NCI-H748 (cell line): ENCODE measurements around the gene RERE.
"Not testable (repeated sequence)": the region's sequence is repeated elsewhere in the genome, so short reads cannot be mapped to it uniquely, and the experiment has no call there.

Experiments
- DNase-seq: peaks from one replicate; lab custom pipeline; 2025; ENCODE audit not compliant: unreplicated experiment; lab: John Stamatoyannopoulos, UW

RERE gene

DNA sequence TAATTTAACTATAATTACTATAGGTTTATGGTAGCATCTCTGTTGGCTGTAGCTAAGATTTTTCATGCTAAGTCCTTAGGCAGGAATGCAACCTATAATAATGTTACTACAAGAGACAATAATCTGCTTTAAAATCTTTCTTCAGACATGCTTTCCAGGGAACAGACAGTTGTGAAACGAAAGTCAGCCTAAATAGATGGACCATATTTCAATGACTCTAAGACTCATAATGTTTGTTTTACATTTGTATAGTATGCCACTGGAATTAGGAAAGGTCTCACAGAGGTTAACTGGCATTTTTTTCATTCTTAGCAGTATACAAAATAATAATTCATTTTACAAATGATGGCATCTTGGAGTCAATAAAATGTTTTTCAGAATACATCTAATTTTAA is 8.1 kb downstream of the RERE start:
- no peak for DNase-seq

GRCh38 chr1:8807004-8807403 is 10.4 kb downstream of the RERE start:
- no peak for DNase-seq

GRCh38 chr1:8800416-8800815 is 17.0 kb downstream of the RERE start:
- DNase-seq = no peak

GRCh38 chr1:8797216-8797615 is 20.2 kb downstream of the RERE start:
- no peak for DNase-seq

- no peak for DNase-seq
Measured at GRCh38 chr1:8796812-8797211, 20.6 kb downstream of the RERE start.

DNA sequence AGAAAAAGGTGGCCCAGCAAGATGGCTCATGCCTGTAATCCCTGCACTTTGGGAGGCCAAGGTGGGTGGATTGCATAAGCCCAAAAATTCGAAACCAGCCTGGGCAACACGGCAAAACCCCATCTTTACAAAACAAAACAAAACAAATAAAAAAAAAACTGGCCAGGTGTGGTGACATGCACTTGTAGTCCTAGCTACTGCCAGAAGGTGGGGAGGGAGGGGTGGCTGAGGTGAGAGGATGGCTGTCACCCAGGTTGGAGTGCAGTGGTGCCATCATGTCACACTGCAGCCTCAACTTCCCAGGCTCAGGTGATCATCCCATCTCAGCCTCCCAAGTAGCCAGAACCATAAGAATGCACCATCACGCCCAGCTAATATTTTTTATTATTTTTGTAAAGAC is 22.8 kb downstream of the RERE start:
- no peak for DNase-seq

- DNase-seq = no peak
Measured at GRCh38 chr1:8791819-8792218, 25.6 kb downstream of the RERE start.

DNA sequence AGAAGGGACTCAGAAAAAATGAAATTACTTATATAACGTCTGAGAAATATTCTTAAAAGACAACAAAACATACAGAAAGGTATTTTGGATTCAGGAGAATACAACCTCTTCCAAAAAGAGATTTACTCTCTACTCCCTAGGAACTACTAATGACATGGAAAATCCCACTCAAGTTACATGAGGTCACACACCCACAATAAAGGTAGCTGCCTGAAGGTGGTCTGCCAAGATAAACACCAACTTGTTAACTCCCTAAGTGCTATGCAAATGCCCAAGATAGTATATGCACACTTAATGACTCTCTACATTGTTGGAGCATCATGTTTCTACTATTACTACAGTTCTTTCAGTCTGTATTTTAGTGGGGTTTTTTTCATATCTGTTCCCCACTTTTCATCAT is 26.5 kb downstream of the RERE start:
- DNase-seq = no peak

- DNase-seq = no peak
Measured at GRCh38 chr1:8790478-8790877, 27.0 kb downstream of the RERE start.

- DNase-seq = no peak
Measured at GRCh38 chr1:8789314-8790214, 27.9 kb downstream of the RERE start.

DNA sequence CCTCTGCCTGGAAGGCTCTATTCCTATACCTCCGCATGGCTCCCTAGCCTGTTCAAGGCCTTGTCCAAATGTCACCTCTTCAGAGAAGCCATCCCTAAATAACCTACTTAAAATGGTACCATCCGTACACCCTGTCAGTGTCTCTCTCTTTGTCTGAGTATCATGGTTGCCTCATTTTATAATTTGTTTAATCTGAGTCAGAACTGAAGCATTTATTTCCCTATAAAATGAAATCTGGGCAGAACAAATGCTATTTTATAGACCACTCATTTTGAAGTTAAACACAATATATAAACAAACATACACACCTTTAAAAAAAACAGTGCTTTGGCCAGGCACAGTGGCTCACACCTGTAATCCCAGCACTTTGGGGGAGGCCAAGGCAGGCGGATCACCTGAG is 30.2 kb downstream of the RERE start:
- no peak for DNase-seq

GRCh38 chr1:8786204-8786603 is 31.2 kb downstream of the RERE start:
- DNase-seq = not testable (repeated sequence)

DNA sequence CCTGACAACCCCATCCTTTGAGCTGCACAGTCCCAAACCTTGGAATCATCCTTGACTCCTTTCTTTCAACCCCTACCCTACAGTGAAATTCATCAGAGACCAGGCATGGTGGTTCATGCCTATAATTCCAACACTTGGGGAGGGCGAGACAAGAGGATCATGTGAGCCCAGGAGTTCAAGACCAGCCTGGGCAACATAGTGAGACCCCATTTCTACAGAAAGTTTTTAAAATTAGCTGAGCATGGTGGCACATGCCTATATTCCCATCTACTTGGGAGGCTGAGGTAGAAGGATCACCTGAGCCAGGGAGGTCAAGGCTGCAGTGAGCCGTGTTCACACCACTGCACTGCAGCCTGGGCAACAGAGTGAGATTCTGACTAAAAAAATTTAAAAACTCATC is 34.5 kb downstream of the RERE start:
- no peak for DNase-seq

- no peak for DNase-seq
Measured at GRCh38 chr1:8782001-8782620, 35.3 kb downstream of the RERE start.

DNA sequence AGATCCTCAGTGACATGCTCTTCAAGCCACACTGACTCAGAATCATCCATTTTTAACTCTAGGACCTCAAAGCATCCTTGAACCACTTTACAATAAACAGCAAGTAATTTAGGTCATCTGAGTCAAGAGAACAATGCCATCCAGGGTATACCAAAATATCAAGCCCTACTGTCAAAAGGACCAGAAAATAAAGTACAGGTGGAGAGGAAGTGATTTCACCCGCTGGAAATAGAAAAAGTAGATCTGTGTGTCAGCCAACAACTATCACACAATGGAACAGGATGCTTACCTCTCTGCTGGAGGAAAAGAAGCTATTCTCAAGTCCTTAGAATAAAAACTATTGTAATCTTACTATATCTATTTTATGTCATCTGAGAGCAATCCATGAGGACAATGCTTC is 37.0 kb downstream of the RERE start:
- no peak for DNase-seq

- no peak for DNase-seq
Measured at GRCh38 chr1:8777867-8778266, 39.6 kb downstream of the RERE start.

DNA sequence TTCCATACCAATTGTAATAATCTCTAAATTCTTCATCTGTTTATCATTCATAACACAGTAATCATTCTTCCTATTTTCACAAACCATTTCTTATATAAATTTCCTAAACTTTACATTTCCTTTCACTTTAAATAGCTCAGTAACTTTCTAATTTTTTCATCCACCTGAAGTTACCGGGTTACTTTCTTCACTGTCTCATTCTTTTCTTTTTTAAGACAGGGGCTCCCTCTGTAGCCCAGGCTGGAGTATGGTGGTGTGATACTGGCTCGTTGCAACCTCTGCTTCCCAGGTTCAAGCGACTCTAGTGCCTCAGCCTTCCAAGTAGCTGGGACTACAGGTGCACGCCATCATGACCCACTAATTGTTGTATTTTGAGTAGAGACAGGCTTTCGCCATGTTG is 41.3 kb downstream of the RERE start:
- DNase-seq = no peak

GRCh38 chr1:8767006-8767405 is 50.4 kb downstream of the RERE start:
- no peak for DNase-seq

DNA sequence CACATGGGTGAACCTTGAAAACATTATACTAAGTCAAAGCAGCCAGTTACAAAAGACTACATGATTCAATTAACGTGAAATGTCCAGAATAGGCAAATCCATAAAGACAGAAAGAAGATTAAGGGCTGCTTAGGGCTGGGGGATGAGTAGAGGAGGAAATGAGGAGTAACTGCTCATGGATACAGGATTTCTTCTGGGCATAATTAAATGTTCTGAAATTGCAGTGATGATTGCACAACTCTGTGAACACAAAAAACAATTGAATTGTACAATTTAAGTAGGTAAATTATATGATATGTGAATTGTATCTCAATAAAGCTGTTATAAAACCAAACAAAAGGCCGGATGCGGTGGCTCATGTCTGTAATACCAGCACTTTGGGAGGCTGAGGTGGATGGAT is 52.2 kb downstream of the RERE start:
- no peak for DNase-seq

DNA sequence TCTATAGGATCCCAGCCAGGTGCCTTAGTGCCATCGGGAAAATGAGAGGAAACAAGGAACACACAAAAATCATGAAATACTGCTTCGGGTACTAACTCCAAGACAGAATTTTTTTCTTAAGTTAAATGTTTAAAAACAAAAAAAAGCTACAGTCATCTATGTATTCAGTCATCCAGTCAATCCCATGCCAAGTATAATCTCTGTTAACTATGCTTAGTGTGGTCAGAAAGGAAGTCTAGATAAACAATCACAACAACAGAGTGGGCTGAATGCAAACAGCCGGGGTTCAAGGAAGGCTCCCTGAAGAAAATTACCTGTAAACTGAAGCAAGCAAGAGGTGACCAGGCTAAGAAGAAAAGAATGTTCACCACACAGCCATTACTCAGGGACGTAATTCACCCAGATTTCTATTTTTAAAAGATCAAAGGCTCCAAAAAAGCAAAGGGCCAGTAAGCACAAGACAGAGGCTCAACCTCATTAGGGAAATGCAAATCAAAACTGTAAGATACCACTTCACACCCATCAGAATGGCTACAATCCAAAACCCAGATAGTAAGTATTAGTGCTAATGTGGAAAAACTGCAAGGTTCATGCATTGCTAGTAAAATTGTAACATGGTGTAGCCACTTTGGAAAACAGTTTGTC is 53.0 kb downstream of the RERE start:
- no peak for DNase-seq

DNA sequence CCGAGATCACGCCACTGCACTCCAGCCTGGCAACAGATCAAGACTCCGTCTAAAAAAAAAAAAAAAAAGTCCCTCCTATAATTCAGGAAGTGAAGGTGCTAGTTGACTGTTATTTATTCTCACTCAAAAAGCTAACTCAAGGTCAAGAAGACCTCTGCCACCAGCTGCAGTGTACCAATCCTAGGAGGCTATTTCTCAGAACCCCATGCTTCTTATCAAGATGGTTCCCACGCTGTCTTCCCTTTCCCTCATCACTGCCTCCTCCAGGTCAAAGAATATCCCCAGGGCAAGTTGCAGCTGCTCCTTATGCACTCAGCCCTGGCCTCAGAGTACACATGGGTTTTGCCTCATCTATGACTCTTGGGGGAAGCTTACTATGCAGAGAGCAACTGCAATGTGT is 53.6 kb downstream of the RERE start:
- no peak for DNase-seq

GRCh38 chr1:8754993-8755392 is 62.4 kb downstream of the RERE start:
- no peak for DNase-seq
